IMR-90 (cell line): ENCODE results near the gene LTC4S. TPM values are rescaled to one million over a fixed set of nuclear protein-coding genes. Genes with fewer than 3 reads are reported as not detected.

ENCODE experiments used
- ATAC-seq: fragments of 200-7000 bp; cut with Tn5 transposase; 2 replicates; pipeline ENCODE4 v1.9.1; 2020; ENCODE audit warnings: low read depth, mild to moderate bottlenecking, moderate library complexity
- BruUV-seq: library from RNA; stranded (reverse); fragments of 400-500 nt; replicated peaks from 2 replicates; lab custom pipeline; 2021; lab: Mats Ljungman, UMichigan
- CTCF ChIA-PET: fragments of 300-600 bp; formaldehyde crosslinking; extraction: SDS; loops from one replicate; lab custom pipeline; 2021; ENCODE audit warnings: antibody characterized with exemption; lab: Yijun Ruan, JAX
- POLR2A ChIA-PET: fragments of 300-600 bp; sonication (Branson Sonifier 250); formaldehyde crosslinking; loops from one replicate; lab custom pipeline; 2022; ENCODE audit warnings: antibody characterized with exemption; ENCODE audit not compliant: unreplicated experiment; lab: Charles Lee
- DNase-seq: peaks from one replicate; pipeline ENCODE4 v3.0.0; 2013
- H2AFZ ChIP-seq: replicated peaks from 2 replicates; pipeline ENCODE3; 2013; ENCODE audit warnings: low read length, mild to moderate bottlenecking; ENCODE audit not compliant: poor library complexity
- H2AK5ac ChIP-seq: 2 replicates; pipeline ENCODE4 v1.6.1; 2013; ENCODE audit warnings: low read depth, low read length, inconsistent platforms
- H2AK9ac ChIP-seq: replicated peaks from 2 replicates; pipeline ENCODE3; 2013; ENCODE audit warnings: mild to moderate bottlenecking, low read depth, low read length, moderate library complexity; ENCODE audit not compliant: poor library complexity
- H2BK120ac ChIP-seq: 2 replicates; pipeline ENCODE4 v1.6.1; 2013; ENCODE audit warnings: low read depth, low read length, inconsistent platforms
- H2BK15ac ChIP-seq: 3 replicates; pipeline ENCODE4 v1.6.1; 2013; ENCODE audit warnings: low read depth, low read length, inconsistent platforms
- H2BK20ac ChIP-seq: 2 replicates; pipeline ENCODE4 v1.6.1; 2013; ENCODE audit warnings: low read depth, mild to moderate bottlenecking, inconsistent platforms, low read length, moderate library complexity
- H2BK5ac ChIP-seq: 2 replicates; pipeline ENCODE4 v1.6.1; 2013; ENCODE audit warnings: mild to moderate bottlenecking, low read depth, low read length, inconsistent platforms; ENCODE audit not compliant: poor library complexity, severe bottlenecking
- H3K14ac ChIP-seq: replicated peaks from 2 replicates; pipeline ENCODE4 v1.6.1; 2013; ENCODE audit warnings: low read depth, low read length, inconsistent platforms
- H3K18ac ChIP-seq: 2 replicates; pipeline ENCODE4 v1.6.1; 2013; ENCODE audit warnings: low read depth, low read length, control low read depth
- H3K23ac ChIP-seq: 2 replicates; pipeline ENCODE4 v1.6.1; 2013; ENCODE audit warnings: low read depth, low read length, inconsistent platforms
- H3K27ac ChIP-seq: 2 replicates; pipeline ENCODE4 v1.5.1; 2013; ENCODE audit warnings: mild to moderate bottlenecking, control low read depth, low read length; ENCODE audit not compliant: insufficient read depth
- H3K27me3 ChIP-seq: 2 replicates; pipeline ENCODE4 v1.6.1; 2013; ENCODE audit warnings: low read length; ENCODE audit not compliant: control insufficient read depth, insufficient read depth
- H3K36me3 ChIP-seq: 2 replicates; pipeline ENCODE4 v1.6.1; 2013; ENCODE audit warnings: low read length, mixed read lengths; ENCODE audit not compliant: control insufficient read depth, insufficient read depth
- H3K4ac ChIP-seq: 2 replicates; pipeline ENCODE4 v1.6.1; 2013; ENCODE audit warnings: low read depth, low read length, inconsistent platforms
- H3K4me1 ChIP-seq: 2 replicates; pipeline ENCODE4 v1.6.1; 2013; ENCODE audit warnings: low read length, mixed read lengths; ENCODE audit not compliant: control insufficient read depth, insufficient read depth
- H3K4me2 ChIP-seq: 2 replicates; pipeline ENCODE4 v1.6.1; 2013; ENCODE audit warnings: low read depth, mild to moderate bottlenecking, control low read depth, low read length, moderate library complexity
- H3K4me3 ChIP-seq: 2 replicates; pipeline ENCODE4 v1.5.1; 2013; ENCODE audit warnings: low read depth, mild to moderate bottlenecking, control low read depth, low read length, moderate library complexity; ENCODE audit not compliant: insufficient read depth
- H3K56ac ChIP-seq: 2 replicates; pipeline ENCODE4 v1.6.1; 2013; ENCODE audit warnings: low read length, inconsistent platforms; ENCODE audit not compliant: insufficient read depth; ENCODE audit errors: extremely low read depth
- H3K79me1 ChIP-seq, 2 experiments: 2 replicates each; pipeline ENCODE4 v1.6.1; 2013; ENCODE audit warnings: low read length in 2 of 2, inconsistent platforms in 1 of 2, low read depth in 1 of 2
- H3K9ac ChIP-seq: 2 replicates; pipeline ENCODE4 v1.6.1; 2013; ENCODE audit warnings: low read depth, low read length, control low read depth
- H3K9me1 ChIP-seq: 2 replicates; pipeline ENCODE4 v1.6.1; 2013; ENCODE audit warnings: low read length, inconsistent platforms; ENCODE audit not compliant: insufficient read depth
- H3K9me3 ChIP-seq: 2 replicates; pipeline ENCODE4 v1.6.1; 2013; ENCODE audit warnings: low read length; ENCODE audit not compliant: control insufficient read depth, insufficient read depth
- H4K20me1 ChIP-seq: 2 replicates; pipeline ENCODE4 v1.6.1; 2013; ENCODE audit warnings: low read length, inconsistent platforms; ENCODE audit not compliant: insufficient read depth
- H4K5ac ChIP-seq: 2 replicates; pipeline ENCODE4 v1.6.1; 2013; ENCODE audit warnings: mild to moderate bottlenecking, low read depth, low read length, control low read depth
- H4K8ac ChIP-seq, 2 experiments: 2 replicates each; pipeline ENCODE4 v1.6.1; 2013; ENCODE audit warnings: low read depth in 2 of 2, low read length in 2 of 2, control low read depth in 1 of 2, inconsistent platforms in 1 of 2
- H4K91ac ChIP-seq: 2 replicates; pipeline ENCODE4 v1.6.1; 2013; ENCODE audit warnings: low read depth, low read length, inconsistent platforms; ENCODE audit not compliant: insufficient read depth
- WGBS, 2 experiments: methylation state at CpG; one replicate each; pipeline versions ENCODE4 v1.1.5 to v1.1.7; 2013; ENCODE audit warnings: missing lambda C conversion rate in 2 of 2; ENCODE audit not compliant: insufficient read length in 1 of 2; ENCODE audit errors: extremely low coverage in 2 of 2; 5-methylcytosine and 5-hydroxymethylcytosine counted together
- dilution Hi-C: fragments of 300-500 bp; cut with HindIII; formaldehyde crosslinking; loops from one replicate; pipeline ENCODE4 v1.14.3; 2018; ENCODE audit warnings: low sequenced_read_pairs; ENCODE audit not compliant: unreplicated experiment
- in situ Hi-C: fragments of 300-500 bp; cut with MboI; formaldehyde crosslinking; loops from 3 replicates; pipeline ENCODE4 v1.14.3; 2019; ENCODE audit warnings: low sequenced_read_pairs, inconsistent platforms, mixed read lengths
- intact Hi-C: fragments of 100-400 bp; cut with micrococcal nuclease; formaldehyde crosslinking; loops from 2 replicates; pipeline ENCODE4 v1.10.0; 2022
- polyA plus RNA-seq, 3 experiments: library from polyadenylated mRNA; depleted of rRNA; stranded (reverse); fragments of >200 nt; gene quantifications; 2 replicates each; pipeline ENCODE4 v1.2.3, GENCODE V29; 2012; ENCODE audit warnings: low replicate concordance in 1 of 3
- total RNA-seq: library from RNA; depleted of rRNA; stranded (reverse); fragments of >200 nt; gene quantifications from 2 replicates; pipeline ENCODE4 v1.2.3, GENCODE V29; 2012
- TF ChIP-seq, protein P1 (sequence below): fragments of 150-350 bp; IDR thresholded peaks from 2 replicates; pipeline ENCODE4 v1.6.1; 2016; ENCODE audit warnings: low read depth, mild to moderate bottlenecking, low read length, moderate library complexity, borderline replicate concordance
- TF ChIP-seq, protein P2 (sequence below): conservative IDR thresholded peaks from 2 replicates; pipeline ENCODE4 v1.5.1; 2012; ENCODE audit warnings: mild to moderate bottlenecking, low read depth, low read length, improper control_type of control experiment

The LTC4S gene
- total and polyA plus RNA-seq, 2 of the 4 experiments (the other 2 are of a cell fraction), result 0.72 TPM; not detected in 1

DNA sequence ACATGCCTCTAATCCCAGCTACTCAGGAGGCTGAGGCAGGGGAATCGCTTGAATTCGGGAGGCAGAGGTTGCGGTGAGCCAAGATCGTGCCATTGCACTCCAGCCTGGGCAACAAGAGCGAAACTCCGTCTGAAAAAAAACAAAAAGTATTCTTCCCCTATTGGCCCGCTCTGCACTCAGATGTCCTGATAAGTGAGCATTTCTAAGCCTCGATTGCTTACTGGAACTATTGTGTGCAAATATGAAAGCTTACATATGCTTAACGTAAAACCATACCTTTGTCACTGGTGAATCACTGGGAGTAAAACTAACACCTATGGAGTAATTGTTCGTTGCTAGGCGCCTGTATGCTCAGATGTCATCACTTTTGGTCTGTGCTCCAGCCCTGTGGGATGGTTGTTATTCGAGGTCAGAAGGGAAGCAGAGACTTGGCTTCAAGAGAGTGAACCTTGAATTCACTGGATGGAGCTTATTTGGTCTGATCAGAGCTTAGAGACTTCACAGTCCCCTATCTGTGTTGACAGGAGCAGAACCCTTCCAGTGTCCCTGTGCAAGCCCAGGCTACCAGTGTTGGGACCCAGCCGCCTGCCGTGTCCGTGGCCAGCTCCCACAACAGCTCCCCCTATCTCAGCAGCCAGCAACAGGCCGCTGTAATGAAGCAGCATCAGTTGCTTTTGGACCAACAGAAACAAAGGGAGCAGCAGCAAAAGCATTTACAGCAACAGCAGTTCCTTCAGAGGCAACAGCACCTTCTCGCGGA is 25.3 kb upstream of the LTC4S start:
- Histone ChIP-seq H2AFZ (no peak overlapping the region), H3K9me1 (peaks cover 12% of the 10 kb centered on the region), H3K36me3 (peaks cover 56% of the 10 kb centered on the region), H3K79me1 (peaks cover 37 to 74% of the 10 kb centered on the region in 2 experiments), H2AK5ac (no peak overlapping the region), H2AK9ac (no peak overlapping the region), H3K27ac (no peak overlapping the region), H4K20me1 (peaks cover 23% of the 10 kb centered on the region), H3K23ac (no peak overlapping the region), H2BK15ac (no peak overlapping the region), H4K91ac (no peak overlapping the region), H3K9ac (no peak overlapping the region), H3K27me3 (no peaks in the 10 kb centered on the region), H2BK120ac (no peak overlapping the region), H3K4me2 (no peak overlapping the region), H3K56ac (no peak overlapping the region), H2BK20ac (no peak overlapping the region), H3K18ac (no peak overlapping the region), H3K4ac (no peak overlapping the region), H2BK5ac (no peak overlapping the region), H3K4me3 (no peak overlapping the region), H3K14ac (no peak overlapping the region), H3K4me1 (peaks cover 23% of the 10 kb centered on the region), H4K5ac (no peak overlapping the region), H4K8ac (no peak overlapping the region), H3K9me3 (no peaks in the 10 kb centered on the region)
- TF ChIP-seq, protein P1, sequence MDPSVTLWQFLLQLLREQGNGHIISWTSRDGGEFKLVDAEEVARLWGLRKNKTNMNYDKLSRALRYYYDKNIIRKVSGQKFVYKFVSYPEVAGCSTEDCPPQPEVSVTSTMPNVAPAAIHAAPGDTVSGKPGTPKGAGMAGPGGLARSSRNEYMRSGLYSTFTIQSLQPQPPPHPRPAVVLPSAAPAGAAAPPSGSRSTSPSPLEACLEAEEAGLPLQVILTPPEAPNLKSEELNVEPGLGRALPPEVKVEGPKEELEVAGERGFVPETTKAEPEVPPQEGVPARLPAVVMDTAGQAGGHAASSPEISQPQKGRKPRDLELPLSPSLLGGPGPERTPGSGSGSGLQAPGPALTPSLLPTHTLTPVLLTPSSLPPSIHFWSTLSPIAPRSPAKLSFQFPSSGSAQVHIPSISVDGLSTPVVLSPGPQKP, result no peak
- TF ChIP-seq, protein P2, sequence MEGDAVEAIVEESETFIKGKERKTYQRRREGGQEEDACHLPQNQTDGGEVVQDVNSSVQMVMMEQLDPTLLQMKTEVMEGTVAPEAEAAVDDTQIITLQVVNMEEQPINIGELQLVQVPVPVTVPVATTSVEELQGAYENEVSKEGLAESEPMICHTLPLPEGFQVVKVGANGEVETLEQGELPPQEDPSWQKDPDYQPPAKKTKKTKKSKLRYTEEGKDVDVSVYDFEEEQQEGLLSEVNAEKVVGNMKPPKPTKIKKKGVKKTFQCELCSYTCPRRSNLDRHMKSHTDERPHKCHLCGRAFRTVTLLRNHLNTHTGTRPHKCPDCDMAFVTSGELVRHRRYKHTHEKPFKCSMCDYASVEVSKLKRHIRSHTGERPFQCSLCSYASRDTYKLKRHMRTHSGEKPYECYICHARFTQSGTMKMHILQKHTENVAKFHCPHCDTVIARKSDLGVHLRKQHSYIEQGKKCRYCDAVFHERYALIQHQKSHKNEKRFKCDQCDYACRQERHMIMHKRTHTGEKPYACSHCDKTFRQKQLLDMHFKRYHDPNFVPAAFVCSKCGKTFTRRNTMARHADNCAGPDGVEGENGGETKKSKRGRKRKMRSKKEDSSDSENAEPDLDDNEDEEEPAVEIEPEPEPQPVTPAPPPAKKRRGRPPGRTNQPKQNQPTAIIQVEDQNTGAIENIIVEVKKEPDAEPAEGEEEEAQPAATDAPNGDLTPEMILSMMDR, result 0 out of 2 replicates have a peak, but pooled peaks have one; percentile 1
- ATAC-seq (no peak), DNase-seq (no peak)
- dilution Hi-C loops (no loop called here), intact Hi-C loops (no loop called here), in situ Hi-C loops (no loop called here)
- POLR2A ChIA-PET, result no interaction called here
- 100% methylated on average over 1 of the region's 18 CpGs; no CpG with 5 or more reads in 1 of the 2 experiments for WGBS, 2 experiments
- CTCF ChIA-PET, result interaction anchor here (0.6 to 0.7 kb wide), 2 partner anchors 58 to 537 kb away, joined by 3 read pairs; no protein-coding TSS in a partner anchor
- no TSS peak for BruUV-seq
